WTC11 (cell line): ENCODE data around the gene PRELID3B.

Experiments used
- ELF4 ChIP-seq: sonication (generic); formaldehyde crosslinking; IDR thresholded peaks from 2 replicates; pipeline ENCODE4 v1.8.1; 2022; ENCODE audit warnings: low read depth, mild to moderate bottlenecking, moderate library complexity, missing genetic modification reagents
- NFE2L1 ChIP-seq: sonication (generic); formaldehyde crosslinking; IDR thresholded peaks from 2 replicates; pipeline ENCODE4 v1.8.1; 2023; ENCODE audit warnings: missing genetic modification reagents
- SP1 ChIP-seq: sonication (generic); formaldehyde crosslinking; conservative IDR thresholded peaks from 2 replicates; pipeline ENCODE4 v1.8.1; 2022; ENCODE audit warnings: missing genetic modification reagents
- TCF7 ChIP-seq: sonication (generic); formaldehyde crosslinking; IDR thresholded peaks from 2 replicates; pipeline ENCODE4 v1.8.0; 2022; ENCODE audit warnings: mild to moderate bottlenecking, low read depth, missing genetic modification reagents, moderate library complexity
- TF ChIP-seq, protein P1 (sequence below): fragments of 200-600 bp; IDR thresholded peaks from 2 replicates; pipeline ENCODE4 v1.8.0; 2022; ENCODE audit warnings: antibody characterized with exemption
- TF ChIP-seq, protein P2 (sequence below): sonication (generic); formaldehyde crosslinking; IDR thresholded peaks from 2 replicates; pipeline ENCODE4 v1.8.0; 2022; ENCODE audit warnings: mild to moderate bottlenecking, missing genetic modification reagents
- TF ChIP-seq, protein P3 (sequence below): sonication (generic); formaldehyde crosslinking; IDR thresholded peaks from 2 replicates; pipeline ENCODE4 v1.8.1; 2023; ENCODE audit warnings: mild to moderate bottlenecking, missing genetic modification reagents, borderline replicate concordance
- TF ChIP-seq, protein P4 (sequence below): sonication (generic); formaldehyde crosslinking; IDR thresholded peaks from 2 replicates; pipeline ENCODE4 v1.8.1; 2023; ENCODE audit warnings: mild to moderate bottlenecking, missing genetic modification reagents, moderate library complexity
- TF ChIP-seq, protein P5 (sequence below): sonication (generic); formaldehyde crosslinking; IDR thresholded peaks from 2 replicates; pipeline ENCODE4 v1.8.0; 2022; ENCODE audit warnings: mild to moderate bottlenecking, missing genetic modification reagents

DNA sequence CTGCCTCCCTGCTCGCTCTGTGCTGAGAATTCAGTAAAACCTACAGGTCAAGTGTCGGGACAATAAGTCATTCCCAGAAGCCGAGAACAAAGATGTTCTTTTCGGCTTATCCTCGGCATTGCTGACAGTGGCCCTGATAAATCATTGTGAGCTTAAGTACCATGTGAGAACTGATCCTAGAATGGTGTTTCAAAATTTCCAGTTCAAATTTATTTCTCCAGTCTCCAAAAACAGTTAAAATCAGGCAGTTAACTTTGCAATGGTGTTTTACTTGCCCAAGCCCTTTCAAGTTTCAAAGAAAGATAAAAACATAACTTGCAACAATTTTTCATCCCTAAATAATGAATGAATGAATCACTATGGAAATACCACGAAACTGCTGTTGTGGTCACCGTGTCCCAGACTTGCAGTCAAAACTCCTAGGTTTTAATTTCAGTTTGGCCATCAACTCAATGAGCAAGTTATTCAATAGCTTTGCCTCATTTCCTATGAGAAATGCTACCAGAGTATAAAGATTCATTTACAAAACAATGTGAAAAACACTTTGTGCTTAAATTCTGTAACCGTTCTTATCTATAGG is 14.8 kb downstream of the PRELID3B start:
- TF ChIP-seq, protein P1, sequence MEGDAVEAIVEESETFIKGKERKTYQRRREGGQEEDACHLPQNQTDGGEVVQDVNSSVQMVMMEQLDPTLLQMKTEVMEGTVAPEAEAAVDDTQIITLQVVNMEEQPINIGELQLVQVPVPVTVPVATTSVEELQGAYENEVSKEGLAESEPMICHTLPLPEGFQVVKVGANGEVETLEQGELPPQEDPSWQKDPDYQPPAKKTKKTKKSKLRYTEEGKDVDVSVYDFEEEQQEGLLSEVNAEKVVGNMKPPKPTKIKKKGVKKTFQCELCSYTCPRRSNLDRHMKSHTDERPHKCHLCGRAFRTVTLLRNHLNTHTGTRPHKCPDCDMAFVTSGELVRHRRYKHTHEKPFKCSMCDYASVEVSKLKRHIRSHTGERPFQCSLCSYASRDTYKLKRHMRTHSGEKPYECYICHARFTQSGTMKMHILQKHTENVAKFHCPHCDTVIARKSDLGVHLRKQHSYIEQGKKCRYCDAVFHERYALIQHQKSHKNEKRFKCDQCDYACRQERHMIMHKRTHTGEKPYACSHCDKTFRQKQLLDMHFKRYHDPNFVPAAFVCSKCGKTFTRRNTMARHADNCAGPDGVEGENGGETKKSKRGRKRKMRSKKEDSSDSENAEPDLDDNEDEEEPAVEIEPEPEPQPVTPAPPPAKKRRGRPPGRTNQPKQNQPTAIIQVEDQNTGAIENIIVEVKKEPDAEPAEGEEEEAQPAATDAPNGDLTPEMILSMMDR: no peak
- no peak for TF ChIP-seq TCF7
- TF ChIP-seq, protein P2, sequence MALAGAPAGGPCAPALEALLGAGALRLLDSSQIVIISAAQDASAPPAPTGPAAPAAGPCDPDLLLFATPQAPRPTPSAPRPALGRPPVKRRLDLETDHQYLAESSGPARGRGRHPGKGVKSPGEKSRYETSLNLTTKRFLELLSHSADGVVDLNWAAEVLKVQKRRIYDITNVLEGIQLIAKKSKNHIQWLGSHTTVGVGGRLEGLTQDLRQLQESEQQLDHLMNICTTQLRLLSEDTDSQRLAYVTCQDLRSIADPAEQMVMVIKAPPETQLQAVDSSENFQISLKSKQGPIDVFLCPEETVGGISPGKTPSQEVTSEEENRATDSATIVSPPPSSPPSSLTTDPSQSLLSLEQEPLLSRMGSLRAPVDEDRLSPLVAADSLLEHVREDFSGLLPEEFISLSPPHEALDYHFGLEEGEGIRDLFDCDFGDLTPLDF (CRISPR knock-in tag): no peak
- TF ChIP-seq SP1: no peak
- TF ChIP-seq, protein P3, sequence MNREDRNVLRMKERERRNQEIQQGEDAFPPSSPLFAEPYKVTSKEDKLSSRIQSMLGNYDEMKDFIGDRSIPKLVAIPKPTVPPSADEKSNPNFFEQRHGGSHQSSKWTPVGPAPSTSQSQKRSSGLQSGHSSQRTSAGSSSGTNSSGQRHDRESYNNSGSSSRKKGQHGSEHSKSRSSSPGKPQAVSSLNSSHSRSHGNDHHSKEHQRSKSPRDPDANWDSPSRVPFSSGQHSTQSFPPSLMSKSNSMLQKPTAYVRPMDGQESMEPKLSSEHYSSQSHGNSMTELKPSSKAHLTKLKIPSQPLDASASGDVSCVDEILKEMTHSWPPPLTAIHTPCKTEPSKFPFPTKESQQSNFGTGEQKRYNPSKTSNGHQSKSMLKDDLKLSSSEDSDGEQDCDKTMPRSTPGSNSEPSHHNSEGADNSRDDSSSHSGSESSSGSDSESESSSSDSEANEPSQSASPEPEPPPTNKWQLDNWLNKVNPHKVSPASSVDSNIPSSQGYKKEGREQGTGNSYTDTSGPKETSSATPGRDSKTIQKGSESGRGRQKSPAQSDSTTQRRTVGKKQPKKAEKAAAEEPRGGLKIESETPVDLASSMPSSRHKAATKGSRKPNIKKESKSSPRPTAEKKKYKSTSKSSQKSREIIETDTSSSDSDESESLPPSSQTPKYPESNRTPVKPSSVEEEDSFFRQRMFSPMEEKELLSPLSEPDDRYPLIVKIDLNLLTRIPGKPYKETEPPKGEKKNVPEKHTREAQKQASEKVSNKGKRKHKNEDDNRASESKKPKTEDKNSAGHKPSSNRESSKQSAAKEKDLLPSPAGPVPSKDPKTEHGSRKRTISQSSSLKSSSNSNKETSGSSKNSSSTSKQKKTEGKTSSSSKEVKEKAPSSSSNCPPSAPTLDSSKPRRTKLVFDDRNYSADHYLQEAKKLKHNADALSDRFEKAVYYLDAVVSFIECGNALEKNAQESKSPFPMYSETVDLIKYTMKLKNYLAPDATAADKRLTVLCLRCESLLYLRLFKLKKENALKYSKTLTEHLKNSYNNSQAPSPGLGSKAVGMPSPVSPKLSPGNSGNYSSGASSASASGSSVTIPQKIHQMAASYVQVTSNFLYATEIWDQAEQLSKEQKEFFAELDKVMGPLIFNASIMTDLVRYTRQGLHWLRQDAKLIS (CRISPR knock-in tag): no peak
- TF ChIP-seq, protein P4, sequence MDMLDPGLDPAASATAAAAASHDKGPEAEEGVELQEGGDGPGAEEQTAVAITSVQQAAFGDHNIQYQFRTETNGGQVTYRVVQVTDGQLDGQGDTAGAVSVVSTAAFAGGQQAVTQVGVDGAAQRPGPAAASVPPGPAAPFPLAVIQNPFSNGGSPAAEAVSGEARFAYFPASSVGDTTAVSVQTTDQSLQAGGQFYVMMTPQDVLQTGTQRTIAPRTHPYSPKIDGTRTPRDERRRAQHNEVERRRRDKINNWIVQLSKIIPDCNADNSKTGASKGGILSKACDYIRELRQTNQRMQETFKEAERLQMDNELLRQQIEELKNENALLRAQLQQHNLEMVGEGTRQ: no peak
- TF ChIP-seq, protein P5, sequence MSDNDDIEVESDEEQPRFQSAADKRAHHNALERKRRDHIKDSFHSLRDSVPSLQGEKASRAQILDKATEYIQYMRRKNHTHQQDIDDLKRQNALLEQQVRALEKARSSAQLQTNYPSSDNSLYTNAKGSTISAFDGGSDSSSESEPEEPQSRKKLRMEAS (CRISPR knock-in tag): no peak
- no peak for TF ChIP-seq ELF4
- TF ChIP-seq NFE2L1 (CRISPR knock-in tag): no peak
